Left lobe of liver (tissue), 2 donors: ENCODE results near the gene C2orf68. TPM values are rescaled to one million over a fixed set of nuclear protein-coding genes. Genes with fewer than 3 reads are reported as not detected.
A peak's percentile ranks its signal among the peaks of the same experiment; 100 is the strongest.
"Not testable (repeated sequence)": the region's sequence is repeated elsewhere in the genome, so short reads cannot be mapped to it uniquely, and the experiment has no call there.

Experiments
- ATAC-seq: fragments of 200-7000 bp; cut with Tn5 transposase; one replicate; pipeline ENCODE4 v1.9.1; 2020; ENCODE audit warnings: mild to moderate bottlenecking, moderate library complexity
- DNase-seq: peaks from one replicate; pipeline ENCODE4 v3.0.0-alpha.2; 2020; ENCODE audit warnings: low spot score
- total RNA-seq: library from RNA; stranded (reverse); gene quantifications from one replicate; pipeline ENCODE4 v1.2.1, GENCODE V29; 2021
- donor health status: DM: no; HTN: no; CAD: no; lungs with moderate emphysema.
- donor health status: DM: no; HTN: yes; CAD: no.

C2orf68 gene
- total RNA-seq, 1 donor from 2014 or later: 15.9 TPM

DNA sequence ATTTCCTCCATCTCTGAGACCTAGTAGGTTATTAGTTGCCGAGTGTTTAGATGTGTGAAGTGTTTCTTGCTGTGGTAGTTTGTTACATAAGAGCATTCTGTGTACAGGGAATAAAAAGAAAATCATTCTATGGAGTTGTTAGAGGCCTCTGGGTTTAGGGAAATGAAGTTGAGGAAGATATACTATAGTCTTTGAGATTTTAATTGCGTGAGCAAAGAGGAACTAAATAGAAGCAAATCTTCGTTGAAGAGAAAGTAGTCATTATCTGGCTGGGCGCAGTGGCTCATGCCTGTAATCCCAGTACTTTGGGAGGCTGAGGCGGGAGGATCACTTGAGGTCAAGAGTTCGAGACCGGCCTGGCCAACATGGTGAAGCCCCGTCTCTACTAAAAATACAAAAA, 23.1 kb upstream of the C2orf68 start:
- no peak for DNase-seq
- ATAC-seq: no peak

DNA sequence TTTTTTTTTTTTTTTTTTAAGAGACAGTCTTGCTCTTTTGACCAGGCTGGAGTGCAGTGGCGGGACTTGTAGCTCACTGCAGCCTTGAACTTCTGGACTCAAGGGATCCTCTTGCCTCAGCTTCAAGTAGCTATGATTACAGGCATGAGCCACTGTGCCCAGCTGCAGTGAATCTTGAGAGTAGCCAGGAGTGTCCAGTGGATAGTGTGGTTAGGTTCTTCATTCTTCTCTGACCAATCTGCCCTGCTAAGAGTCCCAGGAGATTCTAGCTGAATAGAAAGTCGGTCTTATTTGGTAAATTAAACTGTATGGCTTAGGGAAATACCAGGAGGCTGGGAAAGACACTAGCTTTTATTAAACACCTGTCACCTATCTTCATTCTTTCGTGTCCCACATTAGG, 19.4 kb upstream of the C2orf68 start:
- DNase-seq (no peak), ATAC-seq (no peak)

GRCh38 chr2:85628658-85629057, 16.8 kb upstream of the C2orf68 start:
- DNase-seq (no peak), ATAC-seq (no peak)

- DNase-seq: no peak
- ATAC-seq: no peak
Measured at GRCh38 chr2:85623991-85624390, 12.1 kb upstream of the C2orf68 start.

DNA sequence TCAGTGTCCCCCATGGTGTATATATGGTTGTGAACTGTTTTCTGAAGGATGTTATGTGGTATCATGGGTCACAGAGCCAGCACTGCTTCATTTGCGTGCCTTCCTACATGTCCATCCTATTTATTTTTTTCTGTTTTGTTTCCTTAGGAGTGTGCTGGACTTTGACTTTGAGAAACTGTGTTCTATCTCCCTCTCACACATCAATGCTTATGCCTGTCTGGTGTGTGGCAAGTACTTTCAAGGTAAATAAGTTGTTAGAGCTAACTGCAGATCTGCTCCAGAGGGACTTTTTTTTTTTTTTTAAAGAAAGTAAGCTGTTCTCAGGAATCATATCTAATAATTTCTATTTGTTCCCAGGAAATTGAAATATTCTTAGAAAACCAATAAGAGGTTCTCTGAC, 9.5 kb upstream of the C2orf68 start:
- no peak for DNase-seq
- no peak for ATAC-seq

GRCh38 chr2:85619617-85620016, 7.8 kb upstream of the C2orf68 start:
- DNase-seq (no peak), ATAC-seq (no peak)

GRCh38 chr2:85617723-85618122, 5.9 kb upstream of the C2orf68 start:
- ATAC-seq, DNase-seq: not testable (repeated sequence)

- ATAC-seq: no peak
- DNase-seq: no peak
Measured at GRCh38 chr2:85615413-85615728, 3.5 kb upstream of the C2orf68 start.

- not testable (repeated sequence) for ATAC-seq, DNase-seq
Measured at GRCh38 chr2:85614757-85615156, 2.9 kb upstream of the C2orf68 start.

DNA sequence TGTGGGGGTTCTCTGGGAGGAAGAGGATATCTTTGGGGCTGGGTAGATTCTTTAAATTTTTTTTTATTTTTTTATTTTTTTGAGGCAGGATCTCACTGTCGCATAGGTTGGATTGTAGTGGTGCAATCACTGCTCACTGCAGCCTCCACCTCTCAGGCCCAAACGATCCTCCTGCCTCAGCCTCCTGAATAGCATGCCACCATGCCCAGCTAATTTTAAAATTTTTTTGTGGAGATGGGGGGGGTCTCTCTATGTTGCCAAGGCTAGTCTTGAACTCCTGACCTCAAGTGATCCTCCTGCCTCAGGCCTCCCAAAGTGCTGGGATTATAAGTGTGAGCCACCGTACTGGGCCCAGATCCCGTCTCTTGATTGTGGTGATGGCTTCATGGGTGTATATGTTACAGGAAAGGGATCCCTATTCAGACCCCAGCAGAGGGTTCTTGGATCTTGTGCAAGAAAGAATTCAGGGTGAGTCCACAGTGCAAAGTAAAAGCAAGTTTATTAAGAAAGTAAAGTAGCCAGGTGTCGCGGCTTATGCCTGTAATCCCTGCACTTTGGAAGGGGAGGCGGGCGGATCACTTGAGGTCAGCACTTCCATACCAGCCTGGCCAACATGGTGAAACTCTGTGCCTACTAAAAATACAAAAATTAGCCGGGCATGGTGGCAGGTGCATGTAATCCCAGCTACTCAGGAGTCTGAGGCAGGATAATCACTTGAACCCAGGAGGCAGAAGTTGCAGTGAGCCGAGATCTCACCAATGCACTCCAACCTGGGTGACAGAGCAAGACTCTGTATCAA, 2.0 kb upstream of the C2orf68 start:
- no peak for ATAC-seq
- DNase-seq: no peak

DNA sequence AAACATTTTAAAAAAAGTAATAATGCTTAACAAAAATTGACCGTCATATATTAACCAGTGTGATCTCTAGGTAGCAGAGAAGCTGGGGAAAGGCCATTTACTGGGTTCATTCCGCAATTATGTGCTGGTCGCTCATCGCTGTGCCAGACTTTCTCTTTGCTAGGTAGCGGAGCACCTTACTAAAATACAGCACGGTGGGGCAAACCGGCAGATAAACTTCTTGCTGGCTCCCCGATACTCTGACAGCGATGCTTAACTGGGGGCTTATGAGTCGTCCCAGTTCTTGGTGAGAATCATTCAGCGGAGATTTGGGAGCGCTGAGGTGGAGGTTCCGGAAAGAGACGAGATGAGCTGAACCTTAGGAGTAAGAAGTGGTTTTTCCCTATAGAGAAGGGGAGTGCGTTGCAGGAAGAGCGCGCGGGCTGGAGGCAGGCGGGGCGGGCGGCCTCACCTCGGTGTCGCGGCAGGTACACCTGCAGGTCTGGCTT, 605 bp downstream of the C2orf68 start:
- no peak for DNase-seq
- ATAC-seq: no peak

DNA sequence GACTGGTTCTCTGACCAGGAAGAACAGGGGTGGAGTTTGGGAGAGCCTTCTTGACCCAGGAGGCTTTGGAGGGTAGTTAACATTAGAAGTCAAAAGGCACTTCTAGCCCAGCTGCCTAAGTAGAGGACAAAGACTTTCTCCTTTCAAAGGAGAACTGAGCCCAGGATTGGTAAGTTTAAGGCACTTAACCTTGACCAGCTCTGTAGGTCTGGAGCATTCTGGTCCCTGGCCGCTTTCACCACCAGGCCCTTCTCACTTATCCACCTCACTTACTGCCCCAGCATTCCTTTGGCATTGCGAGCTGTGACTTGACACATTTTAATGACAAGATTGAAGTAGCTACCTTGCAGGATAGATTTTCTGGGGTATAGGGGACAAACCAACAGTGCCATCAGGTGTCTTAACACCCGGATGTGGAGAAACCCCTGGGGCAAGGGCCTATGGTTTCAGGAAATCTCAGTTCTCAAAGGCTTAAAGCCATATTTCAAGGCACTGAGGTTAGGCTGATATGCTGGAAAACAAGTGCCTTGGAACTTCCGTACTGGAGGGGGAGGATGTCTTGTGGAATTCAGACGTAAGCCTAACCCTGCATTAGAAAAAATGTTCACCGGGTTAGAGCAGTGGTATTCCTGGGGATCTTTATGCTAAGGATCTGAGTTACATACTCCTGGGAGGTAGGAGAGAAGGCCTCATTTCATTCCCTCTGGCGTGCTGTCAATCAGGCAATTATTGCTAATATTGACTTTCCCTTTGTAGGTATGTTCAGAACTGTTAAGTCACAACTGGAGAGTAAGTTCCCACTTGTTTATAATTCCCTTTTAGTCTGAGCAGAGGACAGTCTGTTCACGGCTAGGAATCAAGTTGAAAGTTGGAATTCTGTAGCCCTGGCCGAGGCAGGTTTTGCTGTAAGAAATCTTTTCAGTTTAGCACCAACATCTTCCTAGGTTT, 4.3 kb downstream of the C2orf68 start:
- no peak for ATAC-seq
- DNase-seq: no peak

DNA sequence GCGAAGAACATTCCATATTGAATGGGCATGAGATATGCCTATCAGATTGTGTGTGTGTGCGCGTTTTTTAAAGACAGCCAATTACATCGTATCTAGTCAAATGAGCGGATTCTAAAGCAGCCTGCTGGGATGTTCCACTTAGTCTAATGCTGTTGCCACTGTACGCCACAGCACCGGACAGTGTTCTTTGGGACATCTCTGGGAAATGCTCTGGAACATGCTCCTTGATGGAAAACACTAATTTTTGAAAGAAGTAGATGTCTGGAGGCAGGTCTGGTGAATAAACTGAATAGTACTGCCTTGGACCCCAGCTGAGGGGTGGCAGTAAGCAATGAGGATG, 5.8 kb downstream of the C2orf68 start:
- ATAC-seq: no peak
- no peak for DNase-seq

DNA sequence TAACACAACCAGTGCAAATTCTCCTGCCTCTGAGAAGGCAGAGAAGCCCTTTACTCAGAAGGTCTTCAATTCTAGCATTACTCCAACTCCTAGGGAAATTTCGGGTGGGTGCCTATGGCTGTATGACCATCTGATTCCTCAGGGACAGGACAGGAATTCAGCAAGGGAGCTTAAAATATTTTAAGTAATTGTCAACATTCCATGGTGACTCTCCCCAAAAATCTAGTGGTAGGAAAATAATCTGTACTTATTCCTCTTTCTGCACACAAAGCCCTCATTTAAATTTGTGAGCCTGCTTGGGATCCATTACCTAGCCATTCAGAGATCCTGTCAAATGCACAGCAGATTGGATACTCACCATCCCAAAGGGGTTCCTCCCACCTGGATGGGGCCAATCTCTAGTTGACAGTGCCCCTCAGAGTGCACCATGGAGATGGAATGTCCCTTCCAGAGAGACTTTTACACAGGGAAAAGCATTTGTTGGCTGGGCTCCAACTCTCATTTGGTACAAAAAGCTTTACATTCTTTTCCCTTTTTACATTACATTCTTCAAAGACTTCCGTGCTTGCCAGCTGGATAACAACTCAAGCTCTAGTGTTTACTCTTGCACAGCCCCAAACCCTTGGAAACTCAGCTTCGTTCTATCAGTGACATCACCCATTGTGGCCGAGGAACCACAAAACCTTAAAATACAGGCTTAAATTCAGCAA, 6.3 kb downstream of the C2orf68 start:
- ATAC-seq (no peak), DNase-seq (no peak)

- DNase-seq: no peak
- ATAC-seq: no peak
Measured at GRCh38 chr2:85604568-85605339, 7.1 kb downstream of the C2orf68 start.

GRCh38 chr2:85604133-85604444, 7.8 kb downstream of the C2orf68 start:
- not testable (repeated sequence) for DNase-seq, ATAC-seq

- DNase-seq: peak; percentile 96
- ATAC-seq: peak; percentile 91
Measured at GRCh38 chr2:85602476-85603234, 9.2 kb downstream of the C2orf68 start, which contains the start of gene TMEM150A. Gene TMEM150A (minus strand): TSS chr2:85602698. CDS start chr2:85601948, 750 bp downstream.

GRCh38 chr2:85601771-85602475, 9.9 kb downstream of the C2orf68 start:
- peak; percentile 72 for ATAC-seq
- DNase-seq: peak; percentile 82
